ENCODE data around the gene TRPM8. TPM values are rescaled to one million over a fixed set of nuclear protein-coding genes. Genes with fewer than 3 reads are reported as not detected.
A peak's percentile ranks its signal among the peaks of the same experiment; 100 is the strongest.

The TRPM8 gene
- polyA plus RNA-seq, 1 donor (not counting 4 experiments of a cell fraction or from before 2014, with no cell fraction given): 0.04 TPM

GRCh38 chr2:233976690-233977294 lies 59.6 kb downstream of the TRPM8 start:
- Histone ChIP-seq H3K36me3 (ENCODE audit: control insufficient read depth in 2 of 2, extremely low read depth in 1 of 2, insufficient read depth in 2 of 2, low read length in 2 of 2) (no peaks in the 10 kb centered on the region), H3K4me2 (ENCODE audit: control insufficient read depth, extremely low read depth, insufficient read depth, low read depth, low read length) (peak overlapping the region; percentile 17), H3K27me3 (ENCODE audit: control insufficient read depth, extremely low read depth, insufficient read depth, low read length) (no peaks in the 10 kb centered on the region), H3K9ac (ENCODE audit: control insufficient read depth, extremely low read depth, insufficient read depth, low read length) (no peak overlapping the region), H3K9me3 (ENCODE audit: control insufficient read depth, low read depth, low read length) (no peaks in the 10 kb centered on the region), H3K27ac (ENCODE audit: control insufficient read depth, insufficient read depth, low read length) (no peak overlapping the region), H3K9me1 (ENCODE audit: control insufficient read depth, extremely low read depth, insufficient read depth, low read length) (no peaks in the 10 kb centered on the region), H4K20me1 (ENCODE audit: control insufficient read depth, extremely low read depth, insufficient read depth, low read length) (no peaks in the 10 kb centered on the region), H2AFZ (ENCODE audit: control insufficient read depth, low read length) (no peak overlapping the region), H3K4me1 (ENCODE audit: control insufficient read depth, extremely low read depth, insufficient read depth, low read length) (peaks cover 49% of the 10 kb centered on the region), H3K79me2 (ENCODE audit: control insufficient read depth, insufficient read depth, low read length) (no peaks in the 10 kb centered on the region), H3K4me3 (ENCODE audit: control insufficient read depth in 2 of 3, extremely low read depth in 1 of 3, insufficient read depth in 2 of 3, low read depth in 1 of 3, low read length in 3 of 3) (no peak overlapping the region)
- TF ChIP-seq EZH2 (IDR thresholded peaks at IDR 0.05; ENCODE audit: low read length) (no peak), CTCF (optimal IDR thresholded peaks at IDR 0.05 in 1 of 3, IDR thresholded peaks at IDR 0.05 in 1 of 3, conservative IDR thresholded peaks at IDR 0.05 in 1 of 3; ENCODE audit: extremely low read depth in 1 of 3, insufficient read depth in 2 of 3, low read length in 3 of 3) (peak; percentile 33 to 63 (median 52))
- no peak for DNase-seq (ENCODE audit: low read depth, low spot score)
- FAIRE-seq: peak; percentile 94
- dilution Hi-C loops (cut with MboI; ENCODE audit: extremely low pct_ligation_motif_present, low sequenced_read_pairs): no loop called here

GRCh38 chr2:233977296-233977837 lies 60.2 kb downstream of the TRPM8 start:
- TF ChIP-seq CTCF (optimal IDR thresholded peaks at IDR 0.05 in 1 of 3, IDR thresholded peaks at IDR 0.05 in 1 of 3, conservative IDR thresholded peaks at IDR 0.05 in 1 of 3; ENCODE audit: extremely low read depth in 1 of 3, insufficient read depth in 2 of 3, low read length in 3 of 3) (no peak), EZH2 (IDR thresholded peaks at IDR 0.05; ENCODE audit: low read length) (no peak)
- Histone ChIP-seq H3K27me3 (ENCODE audit: control insufficient read depth, extremely low read depth, insufficient read depth, low read length) (no peaks in the 10 kb centered on the region), H3K4me2 (ENCODE audit: control insufficient read depth, extremely low read depth, insufficient read depth, low read depth, low read length) (no peak overlapping the region), H3K79me2 (ENCODE audit: control insufficient read depth, insufficient read depth, low read length) (no peaks in the 10 kb centered on the region), H4K20me1 (ENCODE audit: control insufficient read depth, extremely low read depth, insufficient read depth, low read length) (no peaks in the 10 kb centered on the region), H2AFZ (ENCODE audit: control insufficient read depth, low read length) (peak overlapping the region; percentile 30), H3K4me3 (ENCODE audit: control insufficient read depth in 2 of 3, extremely low read depth in 1 of 3, insufficient read depth in 2 of 3, low read depth in 1 of 3, low read length in 3 of 3) (no peak overlapping the region), H3K36me3 (ENCODE audit: control insufficient read depth in 2 of 2, extremely low read depth in 1 of 2, insufficient read depth in 2 of 2, low read length in 2 of 2) (no peaks in the 10 kb centered on the region), H3K9ac (ENCODE audit: control insufficient read depth, extremely low read depth, insufficient read depth, low read length) (peak overlapping the region; percentile 10), H3K9me1 (ENCODE audit: control insufficient read depth, extremely low read depth, insufficient read depth, low read length) (no peaks in the 10 kb centered on the region), H3K9me3 (ENCODE audit: control insufficient read depth, low read depth, low read length) (no peaks in the 10 kb centered on the region), H3K4me1 (ENCODE audit: control insufficient read depth, extremely low read depth, insufficient read depth, low read length) (peaks cover 54% of the 10 kb centered on the region), H3K27ac (ENCODE audit: control insufficient read depth, insufficient read depth, low read length) (no peak overlapping the region)
- peak; percentile 58 for FAIRE-seq
- dilution Hi-C loops (cut with MboI; ENCODE audit: extremely low pct_ligation_motif_present, low sequenced_read_pairs): no loop called here
- no peak for DNase-seq (ENCODE audit: low read depth, low spot score)

All from keratinocyte (primary cell).